OCI-LY3 (cell line): ENCODE measurements around the gene HSP90B1.

Experiments used
- H2AFZ ChIP-seq: fragments of 200-600, 300-600 bp; shearing (Covaris generic); 2 replicates; pipeline ENCODE4 v1.6.0; 2014; ENCODE audit warnings: antibody characterized with exemption, low read depth, low read length
- H3K27ac ChIP-seq: fragments of 200-600, 300-600 bp; sonication (generic); 2 replicates; pipeline ENCODE4 v1.5.1; 2014; ENCODE audit warnings: mild to moderate bottlenecking, low read length, moderate library complexity, mixed read lengths
- H3K27me3 ChIP-seq: fragments of 200-600, 300-600 bp; sonication (generic); 2 replicates; pipeline ENCODE4 v1.6.1; 2014; ENCODE audit warnings: low read depth, low read length, mixed read lengths
- H3K36me3 ChIP-seq: fragments of 200-600, 300-600 bp; sonication (generic); replicated peaks from 2 replicates; pipeline ENCODE3; 2014; ENCODE audit warnings: low read depth, low read length, mixed read lengths
- H3K4me1 ChIP-seq: fragments of 300-600, 200-600 bp; sonication (generic); 2 replicates; pipeline ENCODE4 v1.6.1; 2014; ENCODE audit warnings: low read length, mixed read lengths
- H3K4me2 ChIP-seq: fragments of 200-600, 300-600 bp; sonication (generic); 2 replicates; pipeline ENCODE4 v1.6.1; 2014; ENCODE audit warnings: low read length, mixed read lengths
- H3K4me3 ChIP-seq: fragments of 300-600, 200-600 bp; sonication (generic); 2 replicates; pipeline ENCODE4 v1.5.1; 2014; ENCODE audit warnings: antibody characterized with exemption, mild to moderate bottlenecking, low read length, moderate library complexity
- H3K79me2 ChIP-seq: fragments of 300-600, 200-600 bp; shearing (Covaris generic); 2 replicates; pipeline ENCODE4 v1.6.1; 2014; ENCODE audit warnings: mild to moderate bottlenecking, low read length, mixed read lengths
- H3K9ac ChIP-seq: fragments of 300-600, 200-600 bp; shearing (Covaris generic); 2 replicates; pipeline ENCODE4 v1.6.0; 2014; ENCODE audit warnings: mild to moderate bottlenecking, low read length, moderate library complexity
- H3K9me3 ChIP-seq: fragments of 200-600, 300-600 bp; shearing (Covaris generic); 2 replicates; pipeline ENCODE4 v1.6.1; 2014; ENCODE audit warnings: low read length, mixed read lengths; ENCODE audit not compliant: insufficient read depth
- H4K20me1 ChIP-seq: fragments of 200-600, 300-600 bp; sonication (generic); 2 replicates; pipeline ENCODE4 v1.6.1; 2016; ENCODE audit warnings: low read length, mixed read lengths; ENCODE audit not compliant: insufficient read depth
- CTCF ChIP-seq: fragments of 200-600, 300-600 bp; sonication (generic); IDR thresholded peaks from 2 replicates; pipeline ENCODE4 v1.5.1; 2014; ENCODE audit warnings: antibody characterized with exemption, low read length, low read depth
- EZH2phosphoT487 ChIP-seq: fragments of 200-600 bp; shearing (Covaris generic); IDR thresholded peaks from 2 replicates; pipeline ENCODE4 v1.6.1; 2018; ENCODE audit warnings: antibody characterized with exemption, mixed run types, low read depth

HSP90B1 gene

DNA sequence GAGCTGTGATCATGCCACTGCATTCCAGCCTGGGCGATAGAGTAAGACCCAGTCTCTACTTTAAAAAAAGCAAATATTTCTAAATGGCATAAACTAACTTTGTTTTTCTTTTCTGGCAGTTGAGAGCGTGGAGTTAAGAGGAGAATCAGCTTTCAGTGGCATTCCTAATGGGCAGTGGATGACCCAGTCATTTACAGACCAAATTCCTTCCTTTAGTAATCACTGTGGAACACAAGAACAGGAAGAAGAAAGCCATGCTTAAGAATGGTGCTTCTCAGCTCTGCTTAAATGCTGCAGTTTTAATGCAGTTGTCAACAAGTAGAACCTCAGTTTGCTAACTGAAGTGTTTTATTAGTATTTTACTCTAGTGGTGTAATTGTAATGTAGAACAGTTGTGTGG, 56.6 kb downstream of the HSP90B1 start:
- Histone ChIP-seq H3K36me3 (peaks cover 30% of the 10 kb centered on the region), H3K4me1 (no peaks in the 10 kb centered on the region), H3K9me3 (no peaks in the 10 kb centered on the region), H3K4me3 (no peak overlapping the region), H3K9ac (no peak overlapping the region), H2AFZ (no peak overlapping the region), H3K27ac (no peak overlapping the region), H4K20me1 (no peaks in the 10 kb centered on the region), H3K4me2 (no peak overlapping the region), H3K27me3 (no peaks in the 10 kb centered on the region), H3K79me2 (no peaks in the 10 kb centered on the region)
- TF ChIP-seq CTCF, result no peak
- TF ChIP-seq EZH2phosphoT487, result no peak

DNA sequence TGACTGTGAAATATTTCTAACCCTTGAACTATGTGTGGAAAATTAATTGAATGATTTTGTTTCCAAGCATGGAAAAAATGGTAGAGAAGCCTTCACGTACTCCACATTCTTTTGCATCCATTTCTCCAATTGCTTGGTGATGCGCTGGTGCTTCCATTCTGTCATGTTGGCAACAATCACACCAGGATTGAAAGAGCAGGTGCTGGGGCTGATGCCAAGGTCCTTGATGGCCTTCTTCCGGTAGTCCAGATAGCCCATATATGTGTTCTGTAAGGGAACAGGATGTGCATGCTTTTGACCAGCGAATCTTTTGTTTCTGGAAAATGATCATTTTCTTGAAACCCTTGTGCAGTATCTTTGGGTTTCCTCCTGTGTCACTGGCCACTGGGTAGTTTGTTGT, 64.0 kb downstream of the HSP90B1 start:
- Histone ChIP-seq H3K27me3 (peaks cover 3% of the 10 kb centered on the region; the same call in 1 of the 2 replicates), H3K4me1 (no peaks in the 10 kb centered on the region), H3K36me3 (peaks cover 8% of the 10 kb centered on the region), H4K20me1 (no peaks in the 10 kb centered on the region), H3K9me3 (no peaks in the 10 kb centered on the region), H3K79me2 (no peaks in the 10 kb centered on the region), H2AFZ (no peak overlapping the region), H3K4me2 (no peak overlapping the region), H3K4me3 (no peak overlapping the region), H3K9ac (no peak overlapping the region), H3K27ac (no peak overlapping the region)
- TF ChIP-seq CTCF (no peak), EZH2phosphoT487 (no peak)

DNA sequence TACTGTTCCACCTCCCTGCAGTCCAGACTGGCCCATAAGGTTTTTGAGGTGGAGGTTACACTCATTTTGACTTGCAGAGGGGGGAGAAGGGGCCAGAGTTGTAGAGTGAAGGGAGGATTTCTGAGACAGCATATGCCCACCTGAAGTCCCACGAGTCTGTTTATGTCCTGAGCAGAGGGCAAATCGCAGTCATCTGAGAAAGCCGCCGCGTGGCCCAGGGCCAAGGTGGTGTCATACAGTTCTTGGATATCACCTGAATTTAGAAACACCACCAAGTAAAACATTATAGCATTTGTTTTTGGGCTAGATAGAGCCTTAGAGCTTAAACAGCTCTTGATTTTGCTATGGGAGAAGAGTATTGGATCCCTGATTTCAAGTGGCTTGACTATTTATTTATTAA, 66.4 kb downstream of the HSP90B1 start:
- Histone ChIP-seq H3K36me3 (no peaks in the 10 kb centered on the region), H2AFZ (no peak overlapping the region), H3K9me3 (no peaks in the 10 kb centered on the region), H3K27me3 (peaks cover 8% of the 10 kb centered on the region; the same call in 1 of the 2 replicates), H3K4me2 (no peak overlapping the region), H3K27ac (no peak overlapping the region), H3K4me1 (peaks cover 8% of the 10 kb centered on the region; the same call in 1 of the 2 replicates), H3K4me3 (no peak overlapping the region), H3K9ac (no peak overlapping the region), H4K20me1 (no peaks in the 10 kb centered on the region), H3K79me2 (no peaks in the 10 kb centered on the region)
- TF ChIP-seq EZH2phosphoT487 (no peak), CTCF (no peak)

GRCh38 chr12:103997286-103997900, 67.2 kb downstream of the HSP90B1 start:
- Histone ChIP-seq H3K27ac (no peak overlapping the region), H3K4me2 (no peak overlapping the region), H3K4me1 (peaks cover 8% of the 10 kb centered on the region; the same call in 1 of the 2 replicates), H3K4me3 (no peak overlapping the region), H3K27me3 (peaks cover 8% of the 10 kb centered on the region; the same call in 1 of the 2 replicates), H3K9ac (no peak overlapping the region), H4K20me1 (no peaks in the 10 kb centered on the region), H3K9me3 (no peaks in the 10 kb centered on the region), H3K36me3 (no peaks in the 10 kb centered on the region), H2AFZ (no peak overlapping the region), H3K79me2 (no peaks in the 10 kb centered on the region)
- TF ChIP-seq CTCF (no peak), EZH2phosphoT487 (no peak)
